ENCODE data around the gene MCRS1.

- TF ChIP-seq, protein P1, sequence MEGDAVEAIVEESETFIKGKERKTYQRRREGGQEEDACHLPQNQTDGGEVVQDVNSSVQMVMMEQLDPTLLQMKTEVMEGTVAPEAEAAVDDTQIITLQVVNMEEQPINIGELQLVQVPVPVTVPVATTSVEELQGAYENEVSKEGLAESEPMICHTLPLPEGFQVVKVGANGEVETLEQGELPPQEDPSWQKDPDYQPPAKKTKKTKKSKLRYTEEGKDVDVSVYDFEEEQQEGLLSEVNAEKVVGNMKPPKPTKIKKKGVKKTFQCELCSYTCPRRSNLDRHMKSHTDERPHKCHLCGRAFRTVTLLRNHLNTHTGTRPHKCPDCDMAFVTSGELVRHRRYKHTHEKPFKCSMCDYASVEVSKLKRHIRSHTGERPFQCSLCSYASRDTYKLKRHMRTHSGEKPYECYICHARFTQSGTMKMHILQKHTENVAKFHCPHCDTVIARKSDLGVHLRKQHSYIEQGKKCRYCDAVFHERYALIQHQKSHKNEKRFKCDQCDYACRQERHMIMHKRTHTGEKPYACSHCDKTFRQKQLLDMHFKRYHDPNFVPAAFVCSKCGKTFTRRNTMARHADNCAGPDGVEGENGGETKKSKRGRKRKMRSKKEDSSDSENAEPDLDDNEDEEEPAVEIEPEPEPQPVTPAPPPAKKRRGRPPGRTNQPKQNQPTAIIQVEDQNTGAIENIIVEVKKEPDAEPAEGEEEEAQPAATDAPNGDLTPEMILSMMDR (IDR thresholded peaks at IDR 0.05; ENCODE audit: extremely low read depth in 1 of 2, insufficient read depth in 1 of 2, low read depth in 1 of 2, low read length in 2 of 2) = no peak
- TF ChIP-seq EZH2 (IDR thresholded peaks at IDR 0.05; ENCODE audit: borderline replicate concordance, low read depth, low read length, severe bottlenecking) (no peak), POLR2A (IDR thresholded peaks at IDR 0.05; ENCODE audit: low read depth, low read length) (no peak), POLR2AphosphoS5 (IDR thresholded peaks at IDR 0.05; ENCODE audit: insufficient read depth, low read depth, low read length) (no peak), MYC (IDR thresholded peaks at IDR 0.05; ENCODE audit: low read depth, low read length) (no peak), JUN (IDR thresholded peaks at IDR 0.05; ENCODE audit: borderline replicate concordance, insufficient read depth, insufficient read length, low read depth) (no peak), FOS (IDR thresholded peaks at IDR 0.05; ENCODE audit: borderline replicate concordance, insufficient read depth, low read length) (no peak)
- TF ChIP-seq, protein P2, sequence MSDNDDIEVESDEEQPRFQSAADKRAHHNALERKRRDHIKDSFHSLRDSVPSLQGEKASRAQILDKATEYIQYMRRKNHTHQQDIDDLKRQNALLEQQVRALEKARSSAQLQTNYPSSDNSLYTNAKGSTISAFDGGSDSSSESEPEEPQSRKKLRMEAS (IDR thresholded peaks at IDR 0.05; ENCODE audit: insufficient read depth, insufficient read length) = no peak
Measured at GRCh38 chr12:49582850-49583249, 14.9 kb upstream of the MCRS1 start.
